Ovary (tissue), 3 donors: ENCODE results near the gene FAM83E.

ENCODE experiments used
- EP300 ChIP-seq: sonication (generic); formaldehyde crosslinking; IDR thresholded peaks from one replicate; pipeline ENCODE4 v1.6.1; 2017; ENCODE audit warnings: antibody characterized with exemption
- POLR2A ChIP-seq: fragments of 450-650 bp; IDR thresholded peaks from one replicate; pipeline ENCODE4 v1.6.1; 2017; ENCODE audit warnings: antibody characterized with exemption, mild to moderate bottlenecking, moderate library complexity
- TF ChIP-seq, protein P1 (sequence below), 3 donors: fragments of 450-650 bp in 2 of 3; fragments of 200-600 bp in 1 of 3; IDR thresholded peaks; one replicate each; pipeline versions ENCODE4 v1.5.1 to v1.8.0; 2016 to 2022; ENCODE audit warnings: antibody characterized with exemption in 3 of 3, mild to moderate bottlenecking in 1 of 3
- donor health status: DM: no; HTN: no; CAD: no.

DNA sequence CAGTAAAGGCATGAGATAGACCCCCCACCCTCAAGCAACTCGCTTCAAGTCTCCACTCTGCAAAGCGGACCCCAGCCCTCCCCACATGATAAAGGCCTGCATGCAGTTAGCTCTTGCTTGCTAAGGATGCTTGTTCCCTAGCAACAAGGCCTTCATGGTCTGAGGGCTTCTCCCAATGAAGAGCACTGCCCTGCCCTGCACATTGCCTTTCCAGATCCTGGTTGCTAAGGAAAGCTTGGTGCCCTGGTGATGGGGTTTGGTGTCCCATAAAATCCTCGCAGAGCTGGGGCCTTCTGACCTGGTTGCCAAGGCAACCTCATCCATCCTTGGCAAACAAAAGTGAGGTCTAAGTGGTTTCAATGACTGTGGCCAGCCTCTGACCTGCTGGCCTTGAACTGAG lies 16.3 kb upstream of the FAM83E start:
- TF ChIP-seq, protein P1, sequence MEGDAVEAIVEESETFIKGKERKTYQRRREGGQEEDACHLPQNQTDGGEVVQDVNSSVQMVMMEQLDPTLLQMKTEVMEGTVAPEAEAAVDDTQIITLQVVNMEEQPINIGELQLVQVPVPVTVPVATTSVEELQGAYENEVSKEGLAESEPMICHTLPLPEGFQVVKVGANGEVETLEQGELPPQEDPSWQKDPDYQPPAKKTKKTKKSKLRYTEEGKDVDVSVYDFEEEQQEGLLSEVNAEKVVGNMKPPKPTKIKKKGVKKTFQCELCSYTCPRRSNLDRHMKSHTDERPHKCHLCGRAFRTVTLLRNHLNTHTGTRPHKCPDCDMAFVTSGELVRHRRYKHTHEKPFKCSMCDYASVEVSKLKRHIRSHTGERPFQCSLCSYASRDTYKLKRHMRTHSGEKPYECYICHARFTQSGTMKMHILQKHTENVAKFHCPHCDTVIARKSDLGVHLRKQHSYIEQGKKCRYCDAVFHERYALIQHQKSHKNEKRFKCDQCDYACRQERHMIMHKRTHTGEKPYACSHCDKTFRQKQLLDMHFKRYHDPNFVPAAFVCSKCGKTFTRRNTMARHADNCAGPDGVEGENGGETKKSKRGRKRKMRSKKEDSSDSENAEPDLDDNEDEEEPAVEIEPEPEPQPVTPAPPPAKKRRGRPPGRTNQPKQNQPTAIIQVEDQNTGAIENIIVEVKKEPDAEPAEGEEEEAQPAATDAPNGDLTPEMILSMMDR (IDR thresholded peaks at IDR 0.05), result no peak
- no peak for TF ChIP-seq POLR2A
- TF ChIP-seq EP300, result no peak
